ENCODE measurements around the gene MGAT2.

- TF ChIP-seq CTCF (IDR thresholded peaks at IDR 0.05) (no peak), POLR2A (IDR thresholded peaks at IDR 0.05) (no peak)
Observed at GRCh38 chr14:49615776-49616175, 4.8 kb upstream of the MGAT2 start.

Data from ovary (tissue), 3 donors.